Neuron (in vitro differentiated cells): ENCODE results near the gene C4orf50.
"Not testable (repeated sequence)": the region's sequence is repeated elsewhere in the genome, so short reads cannot be mapped to it uniquely, and the experiment has no call there.

Experiments used
- H2AFZ ChIP-seq: one replicate; pipeline ENCODE4 v1.6.1; 2013; ENCODE audit warnings: low read depth, mild to moderate bottlenecking, inconsistent platforms, low read length, moderate library complexity
- H3K27me3 ChIP-seq: one replicate; pipeline ENCODE4 v1.6.1; 2013; ENCODE audit warnings: low read length; ENCODE audit not compliant: insufficient read depth
- H3K36me3 ChIP-seq: one replicate; pipeline ENCODE4 v1.6.1; 2013; ENCODE audit warnings: low read length; ENCODE audit not compliant: insufficient read depth
- H3K4me1 ChIP-seq: one replicate; pipeline ENCODE4 v1.6.1; 2013; ENCODE audit warnings: low read length; ENCODE audit not compliant: insufficient read depth
- H3K4me3 ChIP-seq: 2 replicates; pipeline ENCODE4 v1.5.1; 2013; ENCODE audit warnings: mild to moderate bottlenecking, low read length, moderate library complexity
- H3K9me3 ChIP-seq: one replicate; pipeline ENCODE4 v1.6.1; 2013; ENCODE audit warnings: low read length

Gene C4orf50

DNA sequence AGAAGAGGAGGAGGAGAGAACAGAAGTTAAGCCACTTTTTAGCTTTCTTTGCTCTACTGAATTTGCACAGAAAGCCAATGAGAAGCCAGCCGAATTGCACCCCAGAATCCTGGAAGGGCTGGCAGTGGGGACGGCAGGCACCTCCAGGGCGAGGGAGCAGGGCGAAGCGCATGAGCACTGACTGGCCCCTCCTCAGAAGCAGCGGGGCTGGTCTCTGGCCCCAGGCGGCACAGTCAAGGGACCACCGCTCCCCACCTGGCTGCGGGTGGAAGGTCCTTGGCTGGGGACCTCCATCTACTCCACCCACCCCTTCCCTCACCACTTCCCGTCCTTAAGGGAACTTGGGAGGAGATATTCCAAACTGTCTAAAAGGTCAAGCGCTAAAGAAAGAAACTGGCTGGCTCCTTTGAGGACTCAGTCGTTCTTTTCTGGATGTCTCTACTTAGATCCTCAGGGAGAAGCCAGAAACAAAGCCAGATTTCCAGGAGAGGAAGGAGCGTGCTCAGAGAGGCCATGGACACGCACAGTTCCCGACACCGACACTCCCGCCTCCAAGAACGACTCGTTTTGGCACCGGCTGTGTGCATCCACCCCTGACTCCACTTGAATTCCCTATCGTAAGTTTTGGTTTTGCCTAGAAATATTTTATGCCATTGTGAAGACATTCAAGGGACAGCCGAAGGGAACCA is 65.8 kb downstream of the C4orf50 start:
- Histone ChIP-seq H3K4me1 (peaks cover 6% of the 10 kb centered on the region), H3K36me3 (no peaks in the 10 kb centered on the region), H2AFZ (no peak overlapping the region), H3K9me3 (peaks cover 5% of the 10 kb centered on the region), H3K27me3 (peaks cover 4% of the 10 kb centered on the region), H3K4me3 (no peak overlapping the region)

DNA sequence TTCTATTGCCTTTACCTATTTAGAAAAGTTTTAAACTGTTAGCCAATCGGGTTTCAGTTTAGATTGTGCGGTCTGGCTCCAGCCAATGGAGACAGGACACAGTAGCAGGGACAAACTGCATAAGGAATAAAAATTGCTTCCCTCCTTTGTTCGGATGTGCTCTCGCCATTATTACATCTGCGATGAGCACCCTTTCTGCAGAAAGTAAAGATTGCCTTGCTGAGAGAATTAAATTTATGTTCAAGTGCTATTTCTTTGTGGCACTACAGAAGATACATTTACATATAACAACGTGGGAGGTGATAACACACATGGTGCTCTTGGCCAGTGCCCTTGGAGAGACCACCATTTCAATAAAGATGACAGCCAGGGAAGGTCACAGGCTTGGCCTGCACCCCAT is 71.6 kb downstream of the C4orf50 start:
- H3K9me3 ChIP-seq, H3K27me3 ChIP-seq, H3K4me1 ChIP-seq, H2AFZ ChIP-seq, H3K4me3 ChIP-seq, H3K36me3 ChIP-seq: not testable (repeated sequence)

DNA sequence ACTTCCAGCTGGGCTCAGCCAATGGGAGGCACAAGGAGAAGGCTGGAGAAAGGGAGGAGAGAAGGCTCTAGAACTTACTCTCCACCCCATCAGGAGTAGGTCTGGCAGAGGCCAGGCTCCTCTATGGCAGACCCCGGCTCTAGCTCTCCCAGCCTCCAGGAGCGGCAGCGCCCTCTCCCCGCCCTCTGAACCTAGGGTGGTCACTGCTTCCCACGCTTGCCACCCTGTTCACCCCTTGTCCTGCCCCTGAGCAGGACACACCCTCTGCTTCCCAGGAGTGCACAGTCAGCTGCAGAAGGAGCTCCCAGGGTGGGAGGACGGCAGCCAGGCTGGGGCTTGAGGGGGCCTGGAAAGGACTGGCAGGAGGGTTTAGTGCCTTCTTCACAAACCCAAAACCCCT is 72.3 kb downstream of the C4orf50 start:
- Histone ChIP-seq H3K27me3 (no peaks in the 10 kb centered on the region), H3K4me3 (no peak overlapping the region), H2AFZ (no peak overlapping the region), H3K4me1 (no peaks in the 10 kb centered on the region), H3K9me3 (peaks cover 7% of the 10 kb centered on the region), H3K36me3 (no peaks in the 10 kb centered on the region)

DNA sequence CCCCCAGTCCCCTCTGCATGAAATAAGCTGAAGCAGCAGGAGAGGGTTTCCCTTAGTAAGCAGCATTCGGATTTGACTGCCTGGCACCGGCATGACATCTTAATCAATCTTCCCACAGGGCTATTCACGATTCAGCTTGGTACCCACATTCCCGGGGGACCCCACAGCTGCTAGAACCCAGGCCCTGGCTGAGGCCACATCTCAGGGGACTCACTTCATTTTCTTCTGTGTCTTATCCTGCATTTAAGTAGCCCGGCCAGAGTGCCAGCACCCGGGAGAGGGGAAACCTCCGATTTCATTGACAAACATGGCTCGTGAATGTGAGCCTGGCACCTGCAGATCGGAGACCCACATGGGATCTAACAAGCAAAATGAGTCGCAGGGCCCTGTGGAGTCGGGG is 73.1 kb downstream of the C4orf50 start:
- no peak overlapping the region for H3K4me3 ChIP-seq
- peaks cover 7% of the 10 kb centered on the region for H3K4me1 ChIP-seq
- H3K27me3 ChIP-seq = no peaks in the 10 kb centered on the region
- no peaks in the 10 kb centered on the region for H3K36me3 ChIP-seq
- no peak overlapping the region for H2AFZ ChIP-seq
- H3K9me3 ChIP-seq = peaks cover 7% of the 10 kb centered on the region

DNA sequence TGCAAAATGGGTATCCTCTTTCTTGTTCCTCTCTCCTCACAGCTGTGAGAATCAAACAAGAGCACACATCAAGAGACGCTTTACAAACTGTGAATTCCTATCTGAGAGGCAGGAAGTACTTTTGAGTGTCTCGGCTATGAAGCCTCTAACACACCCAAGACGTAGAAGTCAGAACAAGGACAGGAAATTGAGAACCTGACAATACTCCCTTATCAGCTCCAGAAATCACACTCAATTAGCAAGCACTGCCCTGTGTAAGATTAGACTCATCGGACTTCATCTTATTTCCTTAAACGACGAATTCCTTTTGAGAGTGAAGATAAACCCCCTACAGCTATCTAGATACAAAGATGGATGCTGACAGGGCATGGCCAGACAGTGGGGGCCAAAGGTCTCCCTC is 74.7 kb downstream of the C4orf50 start:
- H3K4me3 ChIP-seq = no peak overlapping the region
- no peak overlapping the region for H2AFZ ChIP-seq
- peaks cover 7% of the 10 kb centered on the region for H3K9me3 ChIP-seq
- H3K27me3 ChIP-seq = no peaks in the 10 kb centered on the region
- H3K36me3 ChIP-seq = no peaks in the 10 kb centered on the region
- H3K4me1 ChIP-seq = peaks cover 13% of the 10 kb centered on the region

DNA sequence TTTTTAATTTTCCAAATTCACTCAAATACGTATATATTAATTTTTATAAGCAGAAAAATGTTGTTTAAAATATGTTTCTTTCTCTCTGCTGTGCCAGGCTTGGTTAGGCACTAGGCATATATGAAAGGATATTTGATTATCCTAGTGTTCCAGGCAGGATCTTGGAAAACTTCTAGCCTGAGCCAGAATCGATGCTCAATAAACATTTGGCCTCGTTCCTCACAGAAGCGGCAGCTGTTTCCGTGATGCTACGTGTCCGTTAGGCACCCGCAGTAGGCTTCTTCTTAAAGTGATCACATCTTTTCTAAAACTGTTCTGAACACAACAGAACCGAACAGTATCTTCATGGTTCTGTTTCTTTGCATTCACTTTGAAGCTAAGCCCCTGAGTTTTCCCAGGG is 75.3 kb downstream of the C4orf50 start:
- Histone ChIP-seq H2AFZ (no peak overlapping the region), H3K9me3 (peaks cover 4% of the 10 kb centered on the region), H3K36me3 (no peaks in the 10 kb centered on the region), H3K4me3 (no peak overlapping the region), H3K27me3 (no peaks in the 10 kb centered on the region), H3K4me1 (peaks cover 16% of the 10 kb centered on the region)

DNA sequence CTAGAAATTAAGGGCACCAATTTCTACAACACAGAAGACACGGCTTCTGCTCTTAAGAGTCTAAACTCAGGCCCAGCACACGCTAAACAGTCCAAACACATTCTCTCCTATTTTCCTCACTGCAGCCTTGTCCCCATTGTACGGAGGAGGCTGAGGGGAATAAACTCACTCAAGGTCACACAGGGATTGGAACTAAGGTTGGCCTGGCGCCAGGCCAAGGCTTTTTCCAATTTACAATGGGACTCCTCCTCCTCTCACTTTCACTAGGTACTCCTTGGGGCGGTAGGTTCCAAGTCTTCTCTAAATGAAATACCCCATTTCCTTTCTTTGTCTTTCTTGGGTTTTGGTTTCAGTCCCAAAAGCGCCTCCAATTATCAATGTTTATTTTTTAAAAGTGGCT is 76.6 kb downstream of the C4orf50 start:
- Histone ChIP-seq H3K9me3 (no peaks in the 10 kb centered on the region), H3K4me3 (no peak overlapping the region), H3K36me3 (no peaks in the 10 kb centered on the region), H3K27me3 (no peaks in the 10 kb centered on the region), H2AFZ (no peak overlapping the region), H3K4me1 (peaks cover 16% of the 10 kb centered on the region)

DNA sequence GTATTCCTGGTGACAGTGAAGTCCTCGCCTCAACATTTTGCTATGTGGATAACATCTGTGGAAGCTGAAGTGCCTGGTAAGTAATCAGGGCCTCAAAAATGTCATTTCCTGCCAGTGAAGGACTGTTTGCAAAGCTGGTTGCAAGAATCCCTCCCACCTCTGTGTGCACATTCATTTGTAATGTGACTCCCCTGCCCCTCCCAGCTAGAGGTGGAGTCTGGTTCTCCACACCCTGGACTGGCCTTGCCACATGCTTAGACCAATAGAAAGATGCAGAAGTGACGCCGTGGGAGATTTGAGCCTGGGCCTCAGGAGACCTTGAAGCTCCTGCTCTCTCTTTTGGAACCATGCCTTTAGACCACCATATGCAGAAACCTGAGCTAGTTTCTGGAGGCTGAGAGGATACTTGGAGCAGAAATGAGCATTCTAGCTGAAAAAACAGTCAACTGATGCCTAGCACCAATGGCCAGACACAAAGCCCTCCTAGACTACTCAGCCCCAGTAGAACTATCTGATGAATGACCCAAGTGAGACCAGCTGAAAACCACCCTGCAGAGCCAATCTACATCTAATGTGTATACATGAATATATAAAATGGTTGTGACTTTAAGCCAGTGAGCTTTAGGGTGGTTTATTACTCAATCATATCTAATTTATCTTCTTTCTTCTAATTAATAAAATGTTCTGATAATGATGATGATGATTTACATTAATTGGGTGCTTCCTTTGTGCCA is 77.6 kb downstream of the C4orf50 start:
- no peak overlapping the region for H2AFZ ChIP-seq
- peaks cover 16% of the 10 kb centered on the region for H3K4me1 ChIP-seq
- H3K36me3 ChIP-seq = no peaks in the 10 kb centered on the region
- H3K27me3 ChIP-seq = no peaks in the 10 kb centered on the region
- H3K9me3 ChIP-seq = no peaks in the 10 kb centered on the region
- no peak overlapping the region for H3K4me3 ChIP-seq

DNA sequence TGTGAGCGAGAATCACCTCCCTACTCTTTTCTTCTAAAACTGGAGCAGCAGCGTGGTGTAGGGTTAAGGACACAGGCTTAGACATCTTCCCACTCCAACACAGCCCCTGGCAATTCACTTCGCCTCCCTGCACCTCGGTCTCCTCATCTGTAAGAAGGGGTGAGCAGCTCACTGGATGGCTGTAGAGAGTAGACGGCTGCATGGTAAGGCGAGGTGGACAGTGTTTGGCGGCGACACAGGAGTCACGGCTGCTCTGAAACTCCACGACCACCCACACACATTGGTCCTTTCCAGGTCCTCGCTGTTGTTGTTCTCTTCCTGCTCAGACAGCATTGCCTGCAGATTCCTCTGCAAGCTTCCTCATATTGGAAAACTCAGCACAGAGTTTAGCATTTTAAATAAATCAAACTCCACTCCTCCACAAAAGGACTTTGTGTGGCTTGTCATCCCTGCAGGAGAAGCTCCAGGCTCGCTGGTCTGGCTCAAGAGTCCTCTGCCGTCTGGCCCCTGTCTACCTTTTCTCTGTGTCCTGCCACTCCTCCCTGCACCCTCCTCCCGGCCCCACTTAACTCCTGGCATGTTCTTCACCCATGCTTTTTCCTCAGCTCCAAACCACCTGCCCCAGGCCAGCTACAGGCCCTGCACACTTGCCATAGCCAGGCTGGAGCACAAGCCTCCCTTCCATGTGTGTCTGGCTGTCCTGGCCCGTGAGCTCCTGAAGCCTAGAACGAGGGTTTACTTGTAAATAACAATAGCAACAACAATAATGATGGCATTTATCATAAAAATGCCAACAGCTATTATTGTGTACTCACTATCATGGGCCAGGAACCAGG is 84.0 kb downstream of the C4orf50 start:
- Histone ChIP-seq H3K36me3 (no peaks in the 10 kb centered on the region), H3K9me3 (no peaks in the 10 kb centered on the region), H3K4me3 (no peak overlapping the region), H3K4me1 (peaks cover 10% of the 10 kb centered on the region), H2AFZ (no peak overlapping the region), H3K27me3 (peaks cover 19% of the 10 kb centered on the region)

DNA sequence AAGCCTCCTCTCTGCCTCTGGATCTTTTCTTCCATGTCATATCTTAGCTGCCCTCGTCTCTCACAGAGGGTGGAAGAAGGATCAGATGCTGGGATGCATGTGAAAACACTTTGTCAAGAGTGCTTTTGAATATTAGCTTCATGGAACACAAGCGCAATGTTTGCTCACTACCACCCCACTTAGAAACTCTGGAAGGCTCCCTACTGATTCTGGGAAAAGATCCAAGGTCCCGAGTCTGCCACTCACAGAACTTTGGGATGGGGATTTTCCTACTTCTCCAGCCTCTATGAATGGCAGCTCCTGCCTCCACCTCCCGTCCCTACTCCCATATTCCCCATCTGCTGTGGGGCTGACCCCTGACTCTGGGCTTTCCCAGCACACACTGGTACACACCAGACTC is 85.1 kb downstream of the C4orf50 start:
- Histone ChIP-seq H3K4me3 (no peak overlapping the region), H2AFZ (no peak overlapping the region), H3K9me3 (no peaks in the 10 kb centered on the region), H3K4me1 (peaks cover 8% of the 10 kb centered on the region), H3K36me3 (no peaks in the 10 kb centered on the region), H3K27me3 (peaks cover 19% of the 10 kb centered on the region)

DNA sequence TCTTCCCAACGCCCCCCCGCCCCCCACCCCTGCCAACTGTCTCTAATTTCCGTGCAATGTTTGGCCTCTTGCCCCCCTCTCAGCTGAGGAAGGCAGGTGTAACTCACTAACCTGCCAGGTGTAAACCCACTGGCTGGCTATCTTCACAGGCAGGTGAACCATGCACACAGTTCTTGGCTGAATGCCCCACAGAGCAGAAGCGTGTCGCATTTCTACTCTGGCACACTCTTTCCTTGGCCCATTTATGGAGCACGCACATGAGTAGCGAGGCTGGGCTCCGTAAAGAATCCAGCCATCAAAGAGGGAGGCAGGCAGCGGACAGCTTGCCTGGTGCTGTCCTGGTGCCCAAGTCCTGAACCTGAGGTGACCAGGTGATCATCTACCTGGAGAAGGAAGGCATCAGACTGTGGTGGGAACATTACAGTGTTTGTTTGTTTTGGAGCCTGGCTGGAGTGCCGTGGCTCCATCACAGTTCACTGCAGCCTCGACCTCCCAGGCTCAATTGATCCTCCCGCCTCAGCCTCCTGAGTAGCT is 86.1 kb downstream of the C4orf50 start:
- Histone ChIP-seq H3K27me3 (peaks cover 22% of the 10 kb centered on the region), H2AFZ (no peak overlapping the region)

DNA sequence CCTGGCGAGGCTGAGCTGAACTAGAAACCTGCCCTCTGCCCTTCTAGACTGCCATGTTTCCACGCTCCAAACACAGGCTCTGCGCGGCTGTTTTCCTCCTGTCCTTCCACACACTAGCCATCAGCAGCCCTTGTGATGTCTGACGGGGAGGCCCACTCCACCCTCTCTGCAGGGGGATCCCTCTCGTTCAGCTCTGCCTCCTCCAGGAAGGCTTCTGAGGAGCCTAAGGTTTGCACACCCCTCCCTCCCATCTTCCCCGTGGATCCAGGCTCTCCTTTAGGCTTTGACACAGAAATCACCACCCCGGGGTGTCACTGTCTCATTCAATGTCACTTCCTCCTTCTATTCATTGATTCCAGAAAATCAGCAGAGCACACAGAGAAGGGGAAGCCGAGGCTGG is 86.7 kb downstream of the C4orf50 start:
- Histone ChIP-seq H3K27me3 (peaks cover 22% of the 10 kb centered on the region), H3K9me3 (no peaks in the 10 kb centered on the region), H3K36me3 (no peaks in the 10 kb centered on the region), H2AFZ (no peak overlapping the region), H3K4me1 (peaks cover 7% of the 10 kb centered on the region), H3K4me3 (no peak overlapping the region)

More for the DNA sequence above, 86.1 kb downstream of the C4orf50 start:
- peaks cover 7% of the 10 kb centered on the region for H3K4me1 ChIP-seq
- no peaks in the 10 kb centered on the region for H3K36me3 ChIP-seq
- no peak overlapping the region for H3K4me3 ChIP-seq
- no peaks in the 10 kb centered on the region for H3K9me3 ChIP-seq

DNA sequence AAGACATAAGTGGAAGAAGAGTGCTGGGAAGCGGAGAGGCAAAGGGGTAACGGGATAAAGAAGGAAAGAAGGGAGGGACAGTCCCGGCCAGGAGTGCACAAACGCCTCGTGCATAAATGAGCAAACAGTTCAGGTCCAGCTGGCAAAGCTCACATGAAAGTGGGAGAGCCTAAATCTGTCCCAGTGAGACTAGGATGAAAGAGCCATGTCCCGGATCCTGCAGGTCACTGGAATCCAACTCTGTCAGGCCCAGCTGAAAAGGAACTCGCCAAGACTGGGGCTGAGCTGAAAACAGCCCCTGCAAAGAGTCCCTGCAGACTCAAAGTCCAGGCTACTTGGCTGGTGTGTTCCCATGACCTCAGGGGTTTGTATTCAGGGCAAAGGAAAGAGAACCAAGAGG is 87.4 kb downstream of the C4orf50 start:
- Histone ChIP-seq H3K4me1 (peaks cover 7% of the 10 kb centered on the region), H3K9me3 (no peaks in the 10 kb centered on the region), H3K36me3 (no peaks in the 10 kb centered on the region), H3K27me3 (peaks cover 22% of the 10 kb centered on the region), H3K4me3 (no peak overlapping the region), H2AFZ (no peak overlapping the region)
